GM18909 (cell line): Measurements from ENCODE around the gene CIT.

Source experiments
- ATAC-seq: cut with Tn5 transposase; IDR thresholded peaks from one replicate; pipeline ENCODE4 v1.9.1; 2021; ENCODE audit warnings: mild to moderate bottlenecking; ENCODE audit not compliant: unreplicated experiment, poor library complexity

CIT gene

DNA sequence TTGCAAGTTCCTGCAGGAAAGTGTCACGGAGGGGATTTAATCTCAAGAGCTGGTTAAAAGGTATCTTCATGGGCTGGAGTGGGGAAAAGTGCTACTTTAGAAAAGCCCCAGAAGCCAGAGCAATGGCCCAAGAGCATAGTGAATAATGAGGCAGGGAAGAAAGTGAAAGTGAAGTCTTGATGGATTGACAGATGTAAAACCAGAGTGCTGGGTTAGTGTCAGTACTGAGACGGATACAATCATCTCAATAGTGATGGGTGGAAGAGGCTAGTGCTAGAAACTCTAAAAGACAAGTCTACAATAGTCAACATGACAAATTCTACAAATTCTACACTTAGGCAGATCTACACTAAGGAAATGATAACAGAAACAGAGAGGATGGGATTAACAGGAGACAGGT lies 68.1 kb downstream of the CIT start:
- ATAC-seq = no peak

GRCh38 chr12:119808441-119808840 lies 68.7 kb downstream of the CIT start:
- ATAC-seq = no peak

GRCh38 chr12:119807380-119807779 lies 69.7 kb downstream of the CIT start:
- ATAC-seq = no peak

GRCh38 chr12:119804011-119804641 lies 73.0 kb downstream of the CIT start:
- ATAC-seq = no peak

GRCh38 chr12:119803381-119803791 lies 73.7 kb downstream of the CIT start:
- ATAC-seq = no peak

DNA sequence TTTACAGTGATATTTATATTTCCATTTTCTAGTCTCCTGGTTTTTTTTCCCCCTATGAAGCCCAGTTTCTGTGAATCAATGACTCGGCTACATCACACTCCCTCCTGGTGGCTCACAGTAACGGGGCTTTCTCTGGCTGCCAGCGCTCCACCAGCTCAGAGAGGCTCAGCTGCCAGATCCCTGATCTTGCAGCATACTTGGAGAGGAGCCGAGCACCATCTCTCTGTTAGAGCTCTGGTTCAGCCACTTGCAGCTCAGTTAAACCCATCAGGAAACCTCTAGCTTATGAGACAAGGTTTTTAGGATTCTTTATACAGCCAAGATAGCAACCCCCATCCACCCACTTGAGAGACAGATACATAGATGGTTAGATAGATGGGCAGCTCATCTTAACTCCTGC lies 74.6 kb downstream of the CIT start:
- ATAC-seq = no peak

DNA sequence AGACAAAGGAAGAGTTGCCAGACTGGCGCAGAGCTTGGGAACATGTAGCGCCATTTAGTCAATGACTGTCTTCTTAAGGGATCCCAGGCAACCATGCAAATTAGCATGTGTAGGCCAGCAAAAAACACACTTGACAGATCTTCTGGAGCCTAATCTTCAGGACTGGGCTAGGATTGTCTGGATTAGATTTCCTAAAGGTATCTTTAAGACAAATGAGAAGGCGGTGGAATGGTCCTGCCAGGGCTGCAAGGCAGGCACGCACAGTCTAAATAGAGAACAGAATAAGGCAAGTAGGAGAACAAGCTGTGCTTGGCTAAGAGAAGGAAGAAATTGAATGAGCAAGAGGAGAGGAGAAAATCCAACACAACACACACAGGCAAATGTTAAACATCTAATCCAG lies 80.0 kb downstream of the CIT start:
- ATAC-seq = no peak

- ATAC-seq = no peak
Measured at GRCh38 chr12:119796292-119796691, 80.8 kb downstream of the CIT start.

- no peak for ATAC-seq
Measured at GRCh38 chr12:119791453-119791852, 85.7 kb downstream of the CIT start.

DNA sequence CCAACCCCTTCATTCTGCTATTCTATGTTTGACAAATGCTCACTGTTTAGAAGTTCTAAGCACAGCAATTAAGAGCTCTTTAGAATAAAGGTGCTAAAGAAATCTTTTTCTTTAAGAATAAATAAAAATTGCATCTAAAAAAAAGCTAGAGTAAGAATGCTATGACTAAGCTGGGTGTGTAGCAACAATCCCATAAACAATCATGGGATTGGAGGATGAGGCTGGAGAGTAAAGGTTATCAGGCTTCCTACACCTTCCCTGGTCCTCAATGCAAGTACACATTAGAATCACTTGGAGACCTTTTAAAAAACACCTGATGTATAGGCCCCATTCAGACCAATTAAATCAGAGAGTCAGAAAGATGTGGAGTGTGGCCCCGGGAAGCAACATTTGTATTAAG lies 88.3 kb downstream of the CIT start:
- ATAC-seq = no peak

DNA sequence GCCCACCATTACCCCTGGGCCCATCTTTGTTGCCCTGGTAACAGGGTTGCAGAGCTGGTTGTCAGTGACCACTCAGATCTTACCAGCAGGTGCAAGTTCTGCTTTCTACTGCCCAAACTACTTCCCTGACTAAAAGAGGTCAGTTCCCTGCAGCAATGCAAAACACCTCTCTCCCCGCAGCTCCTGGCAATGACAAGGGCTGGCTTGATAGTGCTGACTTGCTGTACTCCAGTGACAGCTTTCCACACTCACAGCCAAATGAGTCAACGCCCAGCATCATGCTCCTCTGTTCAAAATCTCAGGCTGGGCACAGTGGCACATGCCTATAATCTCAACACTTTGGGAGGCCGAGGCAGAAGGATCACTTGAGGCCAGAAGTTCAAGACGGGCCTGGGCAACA lies 90.6 kb downstream of the CIT start:
- ATAC-seq = no peak

DNA sequence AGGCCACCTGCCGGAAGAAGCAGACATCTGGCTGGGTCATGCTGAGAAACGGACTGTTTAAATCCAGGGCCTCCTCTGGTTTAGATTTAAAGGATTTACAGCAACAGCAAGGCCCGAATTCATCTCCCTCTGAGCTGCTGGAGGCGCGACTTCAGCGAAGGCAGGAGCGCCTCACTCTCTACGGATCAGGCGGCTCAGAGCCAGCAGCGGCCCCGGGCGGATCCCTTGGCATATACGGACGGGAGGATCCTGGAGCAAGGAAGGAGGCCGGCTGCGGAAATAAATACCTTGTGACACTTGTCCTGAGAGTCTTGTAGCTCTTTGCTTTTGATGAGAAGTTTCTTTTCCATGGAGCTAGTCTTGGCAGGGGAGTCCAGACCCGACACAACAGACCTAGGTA lies 92.4 kb downstream of the CIT start:
- ATAC-seq = no peak

DNA sequence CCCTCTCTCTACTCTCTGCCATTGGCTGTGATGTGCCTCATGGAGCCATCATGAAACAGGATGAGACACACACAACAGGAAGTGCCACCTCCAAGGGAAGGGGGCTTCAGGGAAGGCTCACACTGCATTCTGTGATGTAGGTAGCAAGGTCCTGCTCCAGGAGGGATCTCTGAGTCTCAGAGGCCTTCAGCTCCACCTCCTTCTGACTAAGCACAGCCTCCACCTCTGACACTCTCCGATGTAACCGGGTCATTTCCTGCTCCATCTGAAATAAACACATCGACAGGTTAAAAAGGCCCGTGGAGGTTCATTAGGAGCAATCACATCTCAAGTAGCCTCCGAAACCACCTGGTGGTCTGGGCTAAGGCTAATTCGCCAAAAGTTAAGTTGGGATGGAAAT lies 93.3 kb downstream of the CIT start:
- no peak for ATAC-seq

DNA sequence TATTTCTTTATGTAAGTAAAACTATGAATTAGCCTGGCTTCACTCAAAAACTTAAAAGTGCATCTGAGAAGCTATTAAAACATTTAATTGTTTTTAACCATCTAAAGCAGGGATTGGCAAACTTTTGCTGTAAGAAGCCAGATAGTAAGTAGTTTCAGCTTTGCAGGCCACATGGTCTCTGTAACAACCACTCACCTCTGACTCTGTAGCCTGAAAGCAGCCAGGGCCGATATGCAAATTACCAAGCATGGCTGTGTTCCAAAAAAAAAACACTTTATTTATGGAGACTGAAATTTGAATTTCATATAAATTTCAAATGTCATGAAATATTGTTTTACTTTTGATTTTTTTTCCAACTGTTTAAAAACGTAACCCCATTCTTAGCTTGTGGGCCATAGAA lies 95.3 kb downstream of the CIT start:
- ATAC-seq = no peak

GRCh38 chr12:119780786-119781434 lies 96.2 kb downstream of the CIT start:
- no peak for ATAC-seq

GRCh38 chr12:119775246-119775895 lies 101.7 kb downstream of the CIT start:
- ATAC-seq = no peak

DNA sequence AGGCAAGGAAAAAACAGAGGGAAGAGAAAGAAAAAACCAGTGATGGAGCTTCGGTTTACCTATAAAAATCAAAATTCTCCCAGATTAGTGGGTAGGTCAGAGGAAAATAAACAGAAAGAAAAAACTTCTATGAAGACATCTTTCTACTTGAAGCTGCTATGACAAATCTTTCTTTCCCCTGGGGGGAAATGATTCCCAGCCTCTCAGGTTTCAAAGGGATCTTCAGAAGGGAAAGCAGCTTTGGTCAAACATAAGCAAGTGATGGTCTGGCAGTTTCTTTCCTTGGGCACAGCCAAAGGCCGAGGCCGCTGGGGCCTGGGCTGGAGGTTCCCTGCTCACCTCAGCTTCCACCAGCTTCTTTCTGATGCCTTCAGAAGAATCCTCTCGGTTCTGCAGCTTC lies 104.7 kb downstream of the CIT start:
- ATAC-seq = no peak

DNA sequence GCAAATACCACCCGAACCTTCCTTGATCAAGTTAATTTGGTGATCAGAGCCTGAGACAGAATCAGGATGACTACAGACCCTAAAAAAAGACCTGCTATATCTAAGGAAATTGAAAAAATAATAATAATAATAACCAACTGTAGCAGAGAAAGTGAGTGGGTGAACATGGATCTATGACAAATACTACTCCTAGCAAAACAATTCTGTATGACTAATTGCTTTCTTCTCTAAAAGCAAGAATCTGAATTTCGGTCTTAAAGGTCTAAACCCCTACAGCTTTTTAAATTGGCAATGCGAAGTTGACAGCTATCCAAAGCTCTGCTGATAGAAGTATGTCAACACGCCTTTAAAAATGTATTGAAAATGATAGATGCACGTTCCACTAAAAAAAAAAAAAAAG lies 107.0 kb downstream of the CIT start:
- ATAC-seq = no peak

DNA sequence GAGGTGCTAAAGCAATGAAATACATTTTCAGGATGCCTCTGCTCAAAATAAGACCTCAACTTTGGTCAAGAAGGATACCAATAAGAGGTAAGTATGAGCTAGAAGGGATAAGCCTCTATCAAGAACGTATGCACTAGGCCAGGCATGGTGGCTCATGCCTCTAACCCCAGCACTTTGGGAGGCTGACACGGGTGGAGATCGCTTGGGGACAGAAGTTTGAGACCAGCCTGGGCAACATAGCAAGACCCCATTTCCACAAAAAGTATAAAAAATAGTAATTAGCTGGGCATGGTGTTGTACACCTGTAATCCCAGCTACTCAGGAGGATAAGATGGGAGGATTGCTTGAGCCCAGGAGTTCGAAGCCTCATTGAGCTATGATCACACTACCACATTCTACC lies 114.5 kb downstream of the CIT start:
- no peak for ATAC-seq

DNA sequence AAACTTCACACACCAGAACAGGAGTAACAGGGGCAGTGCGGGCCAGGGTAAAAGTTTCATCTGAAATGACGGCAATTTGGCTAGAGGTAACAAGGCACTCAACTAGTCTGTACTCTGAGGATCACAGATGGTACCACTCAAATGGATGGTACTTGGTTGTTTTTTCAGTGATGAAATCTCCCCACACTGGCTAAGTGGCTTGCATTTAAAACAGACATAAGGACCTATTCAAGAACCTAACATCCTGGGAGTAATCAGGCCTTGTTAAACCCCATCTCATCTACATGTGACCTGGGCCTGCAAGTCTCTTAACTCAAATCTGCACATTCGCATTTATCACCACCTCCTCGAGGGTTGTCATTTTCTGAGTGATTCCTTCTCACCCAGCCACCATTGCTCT lies 118.4 kb downstream of the CIT start:
- ATAC-seq = no peak

GRCh38 chr12:119758234-119758633 lies 118.9 kb downstream of the CIT start:
- ATAC-seq = no peak

GRCh38 chr12:119751961-119752360 lies 125.2 kb downstream of the CIT start:
- ATAC-seq = no peak
